DND-41 (cell line): ENCODE data around the gene DPYD.

ENCODE experiments used
- CTCF ChIP-seq: IDR thresholded peaks from 2 replicates; pipeline ENCODE4 v1.5.1; 2012; ENCODE audit warnings: borderline replicate concordance, low read length, moderate library complexity, mild to moderate bottlenecking; ENCODE audit not compliant: poor library complexity, severe bottlenecking; ENCODE audit errors: extremely low read depth
- EZH2 ChIP-seq: IDR thresholded peaks from 3 replicates; pipeline ENCODE4 v1.6.1; 2012; ENCODE audit warnings: borderline replicate concordance, low read depth, mild to moderate bottlenecking, moderate library complexity, low read length, inconsistent platforms; ENCODE audit not compliant: severe bottlenecking

DNA sequence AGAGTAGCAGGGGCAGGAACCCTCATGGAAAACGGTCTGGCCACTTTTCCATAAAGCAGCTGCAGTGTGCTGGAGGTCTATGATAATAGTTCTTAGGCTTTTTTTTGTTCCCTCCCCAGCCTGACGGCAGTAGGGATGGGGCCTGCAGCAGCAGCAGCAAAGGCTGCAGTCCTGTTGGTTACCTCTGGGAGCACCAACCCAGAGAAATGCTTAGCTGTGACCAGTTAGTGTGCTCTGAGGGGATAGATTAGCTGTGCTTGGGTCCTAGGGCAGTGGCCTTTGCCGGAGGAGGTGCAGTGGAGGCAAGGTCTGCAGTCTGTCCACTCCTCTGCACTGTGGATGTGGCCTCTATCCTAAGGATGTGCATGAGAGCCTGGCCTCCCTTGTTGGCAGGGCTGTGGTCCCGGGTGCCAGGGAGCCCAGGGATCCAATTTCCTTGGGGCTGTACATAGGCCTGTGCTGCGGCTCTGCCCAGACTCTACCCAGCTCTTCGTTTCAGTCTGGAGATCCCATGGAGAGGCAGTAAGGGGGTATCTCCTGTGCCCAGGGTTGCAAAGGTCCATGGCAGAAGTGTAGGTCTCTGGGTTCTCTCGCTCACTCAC lies 876.6 kb downstream of the DPYD start:
- TF ChIP-seq CTCF (no peak), EZH2 (no peak)
